Spleen (tissue), 11 donors: ENCODE results near the gene TMEM222. TPM values are rescaled to one million over a fixed set of nuclear protein-coding genes. Genes with fewer than 3 reads are reported as not detected.
A peak's percentile ranks its signal among the peaks of the same experiment; 100 is the strongest.

ENCODE experiments used
- DNase-seq: peaks from one replicate; pipeline ENCODE4 v3.0.0-alpha.2; 2020
- H3K27ac ChIP-seq, 8 donors: fragments of 200-600 bp; sonication (generic) in 7 of 8; 1 replicate in 4 of 8; 2 replicates in 4 of 8; pipeline versions ENCODE4 v1.5.0 to v1.8.0; 2016 to 2021; ENCODE audit warnings: inconsistent platforms in 4 of 8, mild to moderate bottlenecking in 4 of 8, moderate library complexity in 1 of 8
- H3K27me3 ChIP-seq, 7 donors: fragments of 200-600 bp; sonication (generic) in 6 of 7; replicated peaks in 1 of 7; 1 replicate in 4 of 7; 2 replicates in 3 of 7; pipeline versions ENCODE4 v1.5.0 to v1.8.0; 2016 to 2021; ENCODE audit warnings: inconsistent platforms in 3 of 7, mild to moderate bottlenecking in 1 of 7
- H3K36me3 ChIP-seq, 6 donors: fragments of 200-600 bp; sonication (generic) in 5 of 6; 1 replicate in 4 of 6; 2 replicates in 2 of 6; pipeline versions ENCODE4 v1.5.0 to v1.8.0; 2016 to 2021; ENCODE audit warnings: inconsistent platforms in 2 of 6
- H3K4me1 ChIP-seq, 6 donors: fragments of 200-600 bp; sonication (generic) in 5 of 6; 1 replicate in 3 of 6; 2 replicates in 3 of 6; pipeline versions ENCODE4 v1.5.0 to v1.8.0; 2016 to 2021; ENCODE audit warnings: inconsistent platforms in 3 of 6
- H3K4me3 ChIP-seq, 8 donors: fragments of 200-600 bp; sonication (generic) in 7 of 8; 1 replicate in 4 of 8; 2 replicates in 4 of 8; pipeline versions ENCODE4 v1.5.0 to v1.8.0; 2016 to 2021; ENCODE audit warnings: inconsistent platforms in 4 of 8, mild to moderate bottlenecking in 4 of 8, moderate library complexity in 2 of 8
- H3K9me3 ChIP-seq, 8 donors: fragments of 200-600 bp; sonication (generic) in 7 of 8; 1 replicate in 4 of 8; 2 replicates in 4 of 8; pipeline versions ENCODE4 v1.5.0 to v1.8.0; 2016 to 2021; ENCODE audit warnings: inconsistent platforms in 4 of 8
- CTCF ChIP-seq, 11 experiments: fragments of 200-600 bp in 7 of 11; fragments of 450-650 bp in 4 of 11; sonication (generic) in 4 of 11; IDR thresholded peaks in 8 of 11; conservative IDR thresholded peaks in 3 of 11; 1 replicate in 7 of 11; 2 replicates in 4 of 11; pipeline versions ENCODE4 v1.4.0 to v1.8.0; 2016 to 2021; ENCODE audit warnings: antibody characterized with exemption in 11 of 11, inconsistent platforms in 4 of 11, mild to moderate bottlenecking in 1 of 11
- POLR2A ChIP-seq, 3 donors: fragments of 450-650 bp; IDR thresholded peaks; one replicate each; pipeline ENCODE4 v1.5.1; 2017; ENCODE audit warnings: antibody characterized with exemption in 3 of 3, mild to moderate bottlenecking in 1 of 3
- POLR2AphosphoS5 ChIP-seq, 3 donors: sonication (generic); formaldehyde crosslinking; IDR thresholded peaks; one replicate each; pipeline ENCODE4 v1.5.1; 2017; ENCODE audit warnings: antibody characterized with exemption in 3 of 3
- WGBS, 5 donors: extraction: QIAGEN DNeasy Blood & Tissue Kit in 3 of 5; methylation state at CpG; one replicate each; pipeline versions ENCODE4 v1.1.5 to v1.1.7; 2013 to 2018; 5-methylcytosine and 5-hydroxymethylcytosine counted together
- intact Hi-C: fragments of 100-400 bp; cut with DNase I; formaldehyde crosslinking; loops from one replicate; pipeline ENCODE4 v1.15.0; 2023; ENCODE audit warnings: low total_unique reads
- polyA plus RNA-seq, 3 donors: library from polyadenylated mRNA; stranded (reverse); fragments of 200-250 nt; gene quantifications; one replicate each; pipeline ENCODE4 v1.2.1, GENCODE V29; 2013
- total RNA-seq, 7 donors: library from RNA; depleted of rRNA in 3 of 7; stranded (reverse); fragments of >200 nt in 3 of 7; fragmentation: NEBNext Ultra II Directional in 4 of 7; extraction: Animal tissue kit (Norgen Biotek cat#: 25700) in 4 of 7; gene quantifications; one replicate each; pipeline versions ENCODE4 v1.1.0 to v1.2.1, GENCODE V29; 2016 to 2021
- donor health status: healthy with polysubstance abuse.
- donor health status: DM: no; HTN: no; CAD: no; lungs with moderate emphysema.
- donor health status: DM: no; HTN: no; CAD: no.
- donor health status: Bipolar disorder and iron deficiency.
- donor health status: healthy.
- donor health status: DM: no; HTN: no; CAD: no.
- donor health status: DM: yes; HTN: yes; CAD: no.

TMEM222 gene
- total and polyA plus RNA-seq, 10 donors: 25.4 to 38.9 (median 31.8) TPM

GRCh38 chr1:27341525-27342252 is 19.7 kb downstream of the TMEM222 start, which contains the start of gene SYTL1:
TSS of gene SYTL1 (plus strand) at chr1:27342022. CDS start at chr1:27345335, 3,313 bp downstream.
- 11 to 21% (median 14%) methylated on average over 17 to 22 of the region's 22 CpGs for WGBS, 5 donors
- Histone ChIP-seq H3K9me3 (no peaks in the 10 kb centered on the region), H3K4me1 (peaks cover 7 to 81% (median 41%) of the 10 kb centered on the region in 6 donors), H3K36me3 (peaks cover 0 to 40% (median 20%) of the 10 kb centered on the region in 6 donors), H3K4me3 (peak within 1 kb of the TSS; percentile 39 to 87 (median 59)), H3K27ac (peak within 1 kb of the TSS; percentile 88 to 98 (median 94)), H3K27me3 (no peaks in the 10 kb centered on the region)
- TF ChIP-seq POLR2AphosphoS5 (IDR thresholded peaks at IDR 0.05) (peak; percentile 67 to 78 (median 70)), POLR2A (IDR thresholded peaks at IDR 0.05) (peak in 1 of 3 donors; percentile 65), CTCF (IDR thresholded peaks at IDR 0.05 in 8 of 11, conservative IDR thresholded peaks at IDR 0.05 in 3 of 11) (no peak)
- intact Hi-C loops: no loop called here
- peak; percentile 94 for DNase-seq

- Histone ChIP-seq H3K4me1 (peaks cover 7 to 88% (median 44%) of the 10 kb centered on the region in 6 donors), H3K9me3 (no peaks in the 10 kb centered on the region), H3K4me3 (peak overlapping the region; percentile 39 to 87 (median 59)), H3K36me3 (peaks cover 0 to 40% (median 20%) of the 10 kb centered on the region in 6 donors), H3K27ac (peak overlapping the region; percentile 88 to 98 (median 94)), H3K27me3 (no peaks in the 10 kb centered on the region)
- peak; percentile 82 for DNase-seq
- TF ChIP-seq CTCF (IDR thresholded peaks at IDR 0.05 in 8 of 11, conservative IDR thresholded peaks at IDR 0.05 in 3 of 11) (no peak), POLR2A (IDR thresholded peaks at IDR 0.05) (no peak), POLR2AphosphoS5 (IDR thresholded peaks at IDR 0.05) (no peak)
- WGBS, 5 donors: 22 to 39% (median 34%) methylated on average over 6 to 8 of the region's 8 CpGs
- intact Hi-C loops: no loop called here
Observed at GRCh38 chr1:27342391-27342777, 20.4 kb downstream of the TMEM222 start.

- 8 to 43% (median 25%) methylated on average over 22 to 31 of the region's 31 CpGs for WGBS, 5 donors
- peaks cover 7 to 94% (median 46%) of the 10 kb centered on the region in 6 donors for H3K4me1 ChIP-seq
- no peaks in the 10 kb centered on the region for H3K9me3 ChIP-seq
- no peaks in the 10 kb centered on the region for H3K27me3 ChIP-seq
- DNase-seq: peak; percentile 97
- intact Hi-C loops: no loop called here
- H3K36me3 ChIP-seq: peaks cover 0 to 40% (median 25%) of the 10 kb centered on the region in 6 donors
- H3K4me3 ChIP-seq: peak overlapping the region; percentile 39 to 87 (median 59)
- TF ChIP-seq POLR2AphosphoS5 (IDR thresholded peaks at IDR 0.05) (peak; percentile 80 to 85 (median 83)), POLR2A (IDR thresholded peaks at IDR 0.05) (no peak)
- H3K27ac ChIP-seq: peak overlapping the region; percentile 88 to 98 (median 94)
Observed at GRCh38 chr1:27342778-27343638, 21.0 kb downstream of the TMEM222 start.

- Histone ChIP-seq H3K4me3 (peak overlapping the region in 7 of 8 donors; percentile 45 to 87 (median 63)), H3K36me3 (peaks cover 0 to 36% (median 24%) of the 10 kb centered on the region in 6 donors), H3K9me3 (no peaks in the 10 kb centered on the region), H3K27me3 (no peaks in the 10 kb centered on the region), H3K27ac (peak overlapping the region in 7 of 8 donors; percentile 89 to 98 (median 95)), H3K4me1 (peaks cover 7 to 98% (median 48%) of the 10 kb centered on the region in 6 donors)
- DNase-seq: no peak
- intact Hi-C loops: no loop called here
- 13 to 64% (median 41%) methylated on average over 5 of the region's 5 CpGs for WGBS, 5 donors
- TF ChIP-seq POLR2A (IDR thresholded peaks at IDR 0.05) (no peak), POLR2AphosphoS5 (IDR thresholded peaks at IDR 0.05) (no peak), CTCF (IDR thresholded peaks at IDR 0.05 in 8 of 11, conservative IDR thresholded peaks at IDR 0.05 in 3 of 11) (no peak)
Observed at GRCh38 chr1:27343639-27344025, 21.7 kb downstream of the TMEM222 start.
